Left lung (tissue), 10 donors: ENCODE results near the gene CCDC83. TPM values are rescaled to one million over a fixed set of nuclear protein-coding genes. Genes with fewer than 3 reads are reported as not detected.

Experiments used
- ATAC-seq: fragments of 200-7000 bp; cut with Tn5 transposase; one replicate; pipeline ENCODE4 v1.9.1; 2020; ENCODE audit warnings: moderate library complexity
- DNase-seq, 4 donors: peaks; one replicate each; pipeline ENCODE4 v3.0.0-alpha.2; 2013 to 2020
- H3K27ac ChIP-seq, 2 donors: fragments of 200-600 bp; sonication (generic) in 1 of 2; one replicate each; pipeline versions ENCODE4 v1.5.0 to v1.8.0; 2020 to 2021
- H3K27me3 ChIP-seq, 2 donors: fragments of 200-600 bp; sonication (generic) in 1 of 2; one replicate each; pipeline versions ENCODE4 v1.5.0 to v1.8.0; 2020 to 2021
- H3K36me3 ChIP-seq, 2 donors: fragments of 200-600 bp; sonication (generic) in 1 of 2; one replicate each; pipeline versions ENCODE4 v1.5.0 to v1.8.0; 2020 to 2021
- H3K4me1 ChIP-seq, 2 donors: fragments of 200-600 bp; one replicate each; pipeline ENCODE4 v1.8.0; 2021
- H3K4me3 ChIP-seq, 2 donors: fragments of 200-600 bp; sonication (generic) in 1 of 2; one replicate each; pipeline versions ENCODE4 v1.5.0 to v1.8.0; 2020 to 2021; ENCODE audit warnings: mild to moderate bottlenecking in 1 of 2
- H3K9me3 ChIP-seq, 2 donors: fragments of 200-600 bp; sonication (generic) in 1 of 2; one replicate each; pipeline versions ENCODE4 v1.5.0 to v1.8.0; 2020 to 2021
- intact Hi-C, 2 donors: fragments of 100-400 bp; cut with DNase I; formaldehyde crosslinking; loops; one replicate each; pipeline versions ENCODE4 v1.11.2 to v1.14.2; 2022
- polyA plus RNA-seq, 6 donors: library from polyadenylated mRNA; unstranded; fragments of 120-200 nt; gene quantifications; one replicate each; pipeline ENCODE4 v1.2.1, GENCODE V29; 2013; ENCODE audit not compliant: insufficient read length in 6 of 6
- total RNA-seq, 2 donors: library from RNA; stranded (reverse); fragmentation: NEBNext Ultra II Directional; extraction: Animal tissue kit (Norgen Biotek cat#: 25700); gene quantifications; one replicate each; pipeline ENCODE4 v1.2.1, GENCODE V29; 2021
- TF ChIP-seq, protein P1 (sequence below), 2 donors: fragments of 200-600 bp; sonication (generic) in 1 of 2; IDR thresholded peaks; one replicate each; pipeline versions ENCODE4 v1.5.0 to v1.8.0; 2021; ENCODE audit warnings: antibody characterized with exemption in 2 of 2
- donor health status: DM: no; HTN: yes; CAD: no.
- donor health status: DM: no; HTN: no; CAD: no.

Gene CCDC83
- total and polyA plus RNA-seq, 8 donors: not detected

DNA sequence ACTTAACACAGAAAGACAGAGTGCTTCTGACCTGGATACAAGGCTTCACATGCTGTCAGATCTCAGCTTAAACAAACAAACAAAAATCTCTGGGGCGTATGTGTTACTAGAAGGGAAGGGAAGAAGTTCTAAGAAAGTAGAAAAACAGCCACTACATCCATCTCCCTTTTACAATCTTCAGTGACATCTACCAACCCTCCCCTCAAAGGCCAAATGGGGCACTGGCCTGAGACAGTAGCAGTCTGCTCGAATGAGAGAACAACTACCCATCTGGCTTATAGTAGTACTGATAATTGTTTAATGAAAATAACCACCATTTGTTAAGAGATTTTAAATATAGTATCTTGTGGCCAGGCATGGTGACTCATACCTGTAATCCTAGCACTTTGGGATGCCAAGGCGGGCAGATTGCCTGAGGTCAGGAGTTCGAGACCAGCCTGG is 29.4 kb downstream of the CCDC83 start:
- ATAC-seq: no peak
- intact Hi-C loops: no loop called here
- no peak for DNase-seq
- H3K36me3 ChIP-seq: no peaks in the 10 kb centered on the region
- TF ChIP-seq, protein P1, sequence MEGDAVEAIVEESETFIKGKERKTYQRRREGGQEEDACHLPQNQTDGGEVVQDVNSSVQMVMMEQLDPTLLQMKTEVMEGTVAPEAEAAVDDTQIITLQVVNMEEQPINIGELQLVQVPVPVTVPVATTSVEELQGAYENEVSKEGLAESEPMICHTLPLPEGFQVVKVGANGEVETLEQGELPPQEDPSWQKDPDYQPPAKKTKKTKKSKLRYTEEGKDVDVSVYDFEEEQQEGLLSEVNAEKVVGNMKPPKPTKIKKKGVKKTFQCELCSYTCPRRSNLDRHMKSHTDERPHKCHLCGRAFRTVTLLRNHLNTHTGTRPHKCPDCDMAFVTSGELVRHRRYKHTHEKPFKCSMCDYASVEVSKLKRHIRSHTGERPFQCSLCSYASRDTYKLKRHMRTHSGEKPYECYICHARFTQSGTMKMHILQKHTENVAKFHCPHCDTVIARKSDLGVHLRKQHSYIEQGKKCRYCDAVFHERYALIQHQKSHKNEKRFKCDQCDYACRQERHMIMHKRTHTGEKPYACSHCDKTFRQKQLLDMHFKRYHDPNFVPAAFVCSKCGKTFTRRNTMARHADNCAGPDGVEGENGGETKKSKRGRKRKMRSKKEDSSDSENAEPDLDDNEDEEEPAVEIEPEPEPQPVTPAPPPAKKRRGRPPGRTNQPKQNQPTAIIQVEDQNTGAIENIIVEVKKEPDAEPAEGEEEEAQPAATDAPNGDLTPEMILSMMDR (IDR thresholded peaks at IDR 0.05): no peak
- H3K27ac ChIP-seq: no peak overlapping the region
- no peaks in the 10 kb centered on the region for H3K27me3 ChIP-seq
- H3K4me3 ChIP-seq: no peak overlapping the region
- no peaks in the 10 kb centered on the region for H3K9me3 ChIP-seq
- H3K4me1 ChIP-seq: no peaks in the 10 kb centered on the region

DNA sequence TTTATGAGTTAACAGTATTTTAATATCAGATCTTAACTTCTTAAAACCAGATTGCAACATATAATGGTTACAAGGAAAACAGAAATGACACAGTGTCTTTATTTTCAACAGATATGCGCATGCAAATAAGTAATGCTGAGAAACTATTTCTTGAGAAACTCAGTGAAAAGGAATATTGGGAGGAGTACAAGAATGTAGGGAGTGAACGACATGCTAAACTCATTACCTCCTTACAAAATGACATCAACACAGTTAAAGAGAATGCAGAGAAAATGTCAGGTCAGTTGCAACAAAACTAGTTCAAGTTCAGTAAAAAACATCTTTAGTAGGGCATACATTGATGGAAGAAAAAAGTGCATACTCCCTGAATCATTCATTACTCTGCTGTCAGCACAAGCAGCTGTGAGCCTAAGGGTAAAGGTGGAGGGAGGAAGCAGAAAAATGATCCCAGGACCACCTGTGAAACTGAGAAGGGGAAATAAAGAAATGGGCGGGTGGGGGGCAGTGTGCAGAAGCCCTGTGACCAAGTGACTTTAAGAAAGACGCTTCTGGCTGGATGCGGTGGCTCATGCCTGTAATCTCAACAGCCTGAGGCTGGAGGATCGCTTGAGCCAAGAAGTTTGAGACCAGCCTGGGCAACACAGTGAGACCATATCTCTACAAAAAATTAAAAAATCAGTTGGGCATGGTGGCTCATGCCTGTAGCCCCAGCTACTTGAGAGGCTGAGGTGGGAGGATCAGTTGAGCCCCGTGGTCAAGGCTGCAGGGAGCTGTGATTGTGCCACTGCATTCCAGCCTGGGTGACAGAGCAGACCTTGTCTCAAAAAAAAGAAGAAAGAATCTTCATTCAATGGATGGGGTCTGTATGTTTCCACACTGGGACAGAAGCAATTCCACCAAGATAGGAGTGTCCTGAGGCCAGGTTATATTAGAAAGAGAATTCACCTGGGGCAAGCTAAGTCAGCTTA is 31.2 kb downstream of the CCDC83 start:
- TF ChIP-seq, protein P1 (IDR thresholded peaks at IDR 0.05): no peak
- Histone ChIP-seq H3K27ac (no peak overlapping the region), H3K4me1 (no peaks in the 10 kb centered on the region), H3K9me3 (no peaks in the 10 kb centered on the region), H3K4me3 (no peak overlapping the region), H3K27me3 (no peaks in the 10 kb centered on the region), H3K36me3 (no peaks in the 10 kb centered on the region)
- ATAC-seq (no peak), DNase-seq (no peak)
- intact Hi-C loops: no loop called here

DNA sequence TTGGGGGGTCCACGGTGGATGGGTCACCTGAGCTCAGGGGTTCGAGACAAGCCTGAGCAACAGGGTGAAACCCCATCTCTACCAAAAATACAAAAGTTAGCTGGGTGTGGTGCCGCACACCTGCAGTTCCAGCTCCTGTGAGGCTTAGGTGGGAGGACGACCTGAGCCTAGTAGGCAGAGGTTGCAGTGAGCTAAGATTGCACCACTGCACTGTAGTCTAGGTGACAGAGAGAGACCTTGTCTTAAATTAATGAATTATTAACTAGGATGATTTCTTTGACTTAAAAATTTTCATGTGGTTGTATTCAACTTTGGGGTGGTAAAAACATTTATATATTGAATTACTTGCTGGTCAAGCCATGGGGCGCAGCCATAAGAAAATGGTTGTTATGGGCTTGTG is 33.9 kb downstream of the CCDC83 start:
- no peak for ATAC-seq
- intact Hi-C loops: no loop called here
- Histone ChIP-seq H3K36me3 (no peaks in the 10 kb centered on the region), H3K27me3 (no peaks in the 10 kb centered on the region), H3K9me3 (no peaks in the 10 kb centered on the region), H3K27ac (no peak overlapping the region), H3K4me3 (no peak overlapping the region), H3K4me1 (no peaks in the 10 kb centered on the region)
- DNase-seq: no peak
- TF ChIP-seq, protein P1 (IDR thresholded peaks at IDR 0.05): no peak

DNA sequence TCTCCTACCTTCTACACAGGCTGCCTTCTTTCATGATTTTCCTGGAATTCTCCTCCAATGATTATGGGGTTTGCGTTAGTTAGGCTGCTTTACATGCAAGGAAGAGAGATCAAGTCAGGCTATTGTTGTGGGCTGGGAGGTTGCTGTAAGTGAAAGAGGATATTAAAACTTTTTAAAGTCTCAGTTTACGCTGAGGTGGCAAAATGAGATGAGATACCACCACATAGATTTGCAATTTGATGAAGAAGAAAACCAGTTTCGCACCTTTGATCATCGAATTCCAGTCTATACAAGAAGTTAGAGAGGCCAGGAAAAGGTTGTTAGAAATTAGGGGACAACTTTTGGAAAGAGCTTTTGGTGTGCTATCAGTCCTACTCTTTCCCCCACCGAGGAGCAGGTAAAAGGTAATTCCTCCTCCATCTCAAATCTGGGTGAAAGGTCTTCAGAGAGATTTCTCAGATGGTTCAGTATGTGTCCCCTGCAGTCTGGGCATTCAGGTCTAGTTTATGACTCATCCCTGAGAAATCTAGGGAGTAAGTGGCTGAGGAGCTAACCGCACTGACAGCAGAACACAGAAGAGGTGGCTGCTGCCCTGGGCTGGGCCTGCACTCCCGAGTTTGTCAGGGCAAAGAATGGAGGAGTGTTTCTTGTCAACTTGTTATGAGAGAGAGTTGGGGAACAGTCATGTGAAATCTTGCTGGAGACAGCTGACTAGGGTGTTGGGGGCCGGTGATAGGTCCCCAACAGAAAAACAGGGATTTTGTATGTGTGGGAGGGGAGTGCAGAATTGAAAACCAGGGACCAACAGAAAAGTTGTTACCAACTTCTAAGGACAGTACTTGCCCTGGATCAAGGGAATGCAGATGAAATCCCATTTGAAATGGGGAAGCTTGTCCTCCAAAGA is 34.7 kb downstream of the CCDC83 start:
- H3K4me1 ChIP-seq: no peaks in the 10 kb centered on the region
- no peaks in the 10 kb centered on the region for H3K36me3 ChIP-seq
- no peak overlapping the region for H3K4me3 ChIP-seq
- H3K27ac ChIP-seq: no peak overlapping the region
- ATAC-seq (peak; percentile 84), DNase-seq (no peak)
- TF ChIP-seq, protein P1 (IDR thresholded peaks at IDR 0.05): no peak
- intact Hi-C loops: no loop called here
- no peaks in the 10 kb centered on the region for H3K9me3 ChIP-seq
- H3K27me3 ChIP-seq: no peaks in the 10 kb centered on the region

DNA sequence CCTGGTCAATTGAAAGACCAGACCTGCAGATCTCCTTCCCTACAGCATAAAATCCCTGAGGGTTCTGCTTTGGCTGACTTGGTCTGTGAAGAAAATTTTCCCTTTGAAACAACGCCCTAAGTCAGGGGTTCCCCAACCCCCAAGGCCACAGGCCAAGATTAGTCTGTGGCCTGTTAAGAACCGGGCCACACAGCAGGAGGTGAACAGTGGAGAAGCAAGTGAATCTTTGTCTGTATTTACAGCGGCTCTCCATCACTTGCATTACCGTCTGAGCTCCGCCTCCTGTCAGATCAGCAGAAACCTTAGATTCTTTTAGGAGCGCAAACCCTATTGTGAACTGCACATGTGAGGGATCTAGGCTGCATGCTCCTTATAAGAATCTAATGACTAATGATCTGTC is 38.2 kb downstream of the CCDC83 start:
- H3K27me3 ChIP-seq: no peaks in the 10 kb centered on the region
- H3K36me3 ChIP-seq: no peaks in the 10 kb centered on the region
- DNase-seq (no peak), ATAC-seq (no peak)
- no peak overlapping the region for H3K4me3 ChIP-seq
- TF ChIP-seq, protein P1 (IDR thresholded peaks at IDR 0.05): no peak
- intact Hi-C loops: no loop called here
- H3K27ac ChIP-seq: no peak overlapping the region
- no peaks in the 10 kb centered on the region for H3K4me1 ChIP-seq
- H3K9me3 ChIP-seq: no peaks in the 10 kb centered on the region
